ENCODE results near the gene PLCB3.

GRCh38 chr11:64220271-64220670 lies 31.1 kb upstream of the PLCB3 start:
- TF ChIP-seq, protein P1, sequence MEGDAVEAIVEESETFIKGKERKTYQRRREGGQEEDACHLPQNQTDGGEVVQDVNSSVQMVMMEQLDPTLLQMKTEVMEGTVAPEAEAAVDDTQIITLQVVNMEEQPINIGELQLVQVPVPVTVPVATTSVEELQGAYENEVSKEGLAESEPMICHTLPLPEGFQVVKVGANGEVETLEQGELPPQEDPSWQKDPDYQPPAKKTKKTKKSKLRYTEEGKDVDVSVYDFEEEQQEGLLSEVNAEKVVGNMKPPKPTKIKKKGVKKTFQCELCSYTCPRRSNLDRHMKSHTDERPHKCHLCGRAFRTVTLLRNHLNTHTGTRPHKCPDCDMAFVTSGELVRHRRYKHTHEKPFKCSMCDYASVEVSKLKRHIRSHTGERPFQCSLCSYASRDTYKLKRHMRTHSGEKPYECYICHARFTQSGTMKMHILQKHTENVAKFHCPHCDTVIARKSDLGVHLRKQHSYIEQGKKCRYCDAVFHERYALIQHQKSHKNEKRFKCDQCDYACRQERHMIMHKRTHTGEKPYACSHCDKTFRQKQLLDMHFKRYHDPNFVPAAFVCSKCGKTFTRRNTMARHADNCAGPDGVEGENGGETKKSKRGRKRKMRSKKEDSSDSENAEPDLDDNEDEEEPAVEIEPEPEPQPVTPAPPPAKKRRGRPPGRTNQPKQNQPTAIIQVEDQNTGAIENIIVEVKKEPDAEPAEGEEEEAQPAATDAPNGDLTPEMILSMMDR (IDR thresholded peaks at IDR 0.05), result no peak
- TF ChIP-seq POLR2A (IDR thresholded peaks at IDR 0.05), result no peak
- no peak for TF ChIP-seq POLR2AphosphoS5 (IDR thresholded peaks at IDR 0.05)
- no peak for TF ChIP-seq EP300 (IDR thresholded peaks at IDR 0.05)
